ENCODE data around the gene CD207. TPM values are rescaled to one million over a fixed set of nuclear protein-coding genes. Genes with fewer than 3 reads are reported as not detected.

The CD207 gene
- total RNA-seq, 2 donors from 2014 or later = not detected

- H3K4me3 ChIP-seq = no peak overlapping the region
- TF ChIP-seq, protein P1, sequence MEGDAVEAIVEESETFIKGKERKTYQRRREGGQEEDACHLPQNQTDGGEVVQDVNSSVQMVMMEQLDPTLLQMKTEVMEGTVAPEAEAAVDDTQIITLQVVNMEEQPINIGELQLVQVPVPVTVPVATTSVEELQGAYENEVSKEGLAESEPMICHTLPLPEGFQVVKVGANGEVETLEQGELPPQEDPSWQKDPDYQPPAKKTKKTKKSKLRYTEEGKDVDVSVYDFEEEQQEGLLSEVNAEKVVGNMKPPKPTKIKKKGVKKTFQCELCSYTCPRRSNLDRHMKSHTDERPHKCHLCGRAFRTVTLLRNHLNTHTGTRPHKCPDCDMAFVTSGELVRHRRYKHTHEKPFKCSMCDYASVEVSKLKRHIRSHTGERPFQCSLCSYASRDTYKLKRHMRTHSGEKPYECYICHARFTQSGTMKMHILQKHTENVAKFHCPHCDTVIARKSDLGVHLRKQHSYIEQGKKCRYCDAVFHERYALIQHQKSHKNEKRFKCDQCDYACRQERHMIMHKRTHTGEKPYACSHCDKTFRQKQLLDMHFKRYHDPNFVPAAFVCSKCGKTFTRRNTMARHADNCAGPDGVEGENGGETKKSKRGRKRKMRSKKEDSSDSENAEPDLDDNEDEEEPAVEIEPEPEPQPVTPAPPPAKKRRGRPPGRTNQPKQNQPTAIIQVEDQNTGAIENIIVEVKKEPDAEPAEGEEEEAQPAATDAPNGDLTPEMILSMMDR (IDR thresholded peaks at IDR 0.05) = no peak
- no peaks in the 10 kb centered on the region for H3K36me3 ChIP-seq
- no peak for DNase-seq (ENCODE audit: low spot score)
- H3K27me3 ChIP-seq = no peaks in the 10 kb centered on the region
- H3K9me3 ChIP-seq = no peaks in the 10 kb centered on the region
- no peak overlapping the region for H3K27ac ChIP-seq
- peaks cover 0 to 12% of the 10 kb centered on the region in 2 donors for H3K4me1 ChIP-seq
Observed at GRCh38 chr2:70833246-70833645, 2.4 kb downstream of the CD207 start.

GRCh38 chr2:70832386-70832785 lies 3.2 kb downstream of the CD207 start:
- Histone ChIP-seq H3K36me3 (no peaks in the 10 kb centered on the region), H3K27me3 (no peaks in the 10 kb centered on the region), H3K4me3 (no peak overlapping the region), H3K4me1 (peaks cover 0 to 13% of the 10 kb centered on the region in 2 donors), H3K9me3 (no peaks in the 10 kb centered on the region), H3K27ac (no peak overlapping the region)
- TF ChIP-seq, protein P1 (IDR thresholded peaks at IDR 0.05) = no peak
- no peak for DNase-seq (ENCODE audit: low spot score)

DNA sequence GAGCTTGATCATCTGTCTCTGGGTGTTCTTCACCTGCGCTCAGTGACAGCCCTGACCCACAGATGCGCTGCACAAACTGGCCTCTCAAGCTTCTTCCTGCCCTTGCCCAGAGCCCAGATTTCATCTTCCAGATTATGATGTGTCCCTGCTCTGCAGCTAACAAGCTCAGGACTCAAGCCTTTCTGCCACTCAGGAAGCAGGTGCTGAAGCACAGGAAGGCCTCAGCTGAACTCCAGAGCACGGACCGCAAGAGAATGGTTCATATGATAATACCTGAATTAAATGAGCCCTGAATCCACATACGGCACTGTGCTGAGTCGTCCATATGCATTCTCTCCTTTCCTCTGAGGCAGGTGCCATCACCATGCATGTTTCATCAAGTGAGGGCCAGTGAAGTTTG lies 3.8 kb downstream of the CD207 start:
- Histone ChIP-seq H3K9me3 (no peaks in the 10 kb centered on the region), H3K27me3 (no peaks in the 10 kb centered on the region), H3K27ac (no peak overlapping the region), H3K4me1 (peaks cover 0 to 13% of the 10 kb centered on the region in 2 donors), H3K36me3 (no peaks in the 10 kb centered on the region), H3K4me3 (no peak overlapping the region)
- DNase-seq (ENCODE audit: low spot score) = no peak
- TF ChIP-seq, protein P1 (IDR thresholded peaks at IDR 0.05) = no peak

- Histone ChIP-seq H3K36me3 (no peaks in the 10 kb centered on the region), H3K27ac (no peak overlapping the region), H3K9me3 (no peaks in the 10 kb centered on the region), H3K4me3 (no peak overlapping the region), H3K27me3 (no peaks in the 10 kb centered on the region), H3K4me1 (peaks cover 0 to 13% of the 10 kb centered on the region in 2 donors)
- peak; percentile 52 for DNase-seq (ENCODE audit: low spot score)
- TF ChIP-seq, protein P1 (IDR thresholded peaks at IDR 0.05) = no peak
Observed at GRCh38 chr2:70830366-70830765, 5.2 kb downstream of the CD207 start.

GRCh38 chr2:70829916-70830315 lies 5.7 kb downstream of the CD207 start:
- no peak overlapping the region for H3K27ac ChIP-seq
- no peaks in the 10 kb centered on the region for H3K9me3 ChIP-seq
- peaks cover 0 to 13% of the 10 kb centered on the region in 2 donors for H3K4me1 ChIP-seq
- TF ChIP-seq, protein P1 (IDR thresholded peaks at IDR 0.05) = no peak
- H3K27me3 ChIP-seq = no peaks in the 10 kb centered on the region
- DNase-seq (ENCODE audit: low spot score) = no peak
- H3K4me3 ChIP-seq = no peak overlapping the region
- no peaks in the 10 kb centered on the region for H3K36me3 ChIP-seq

Data from right atrium auricular region (tissue), 2 donors.